Activated CD8-positive, alpha-beta memory T cell treated with anti-CD3 and anti-CD28 coated beads, Interleukin-2, amount 50 U/mL, for 48 hours (primary cell): ENCODE results near the gene SLC7A1.

Source experiments
- DNase-seq: peaks from one replicate; pipeline ENCODE4 v3.0.0-alpha.2; 2020

The SLC7A1 gene

DNA sequence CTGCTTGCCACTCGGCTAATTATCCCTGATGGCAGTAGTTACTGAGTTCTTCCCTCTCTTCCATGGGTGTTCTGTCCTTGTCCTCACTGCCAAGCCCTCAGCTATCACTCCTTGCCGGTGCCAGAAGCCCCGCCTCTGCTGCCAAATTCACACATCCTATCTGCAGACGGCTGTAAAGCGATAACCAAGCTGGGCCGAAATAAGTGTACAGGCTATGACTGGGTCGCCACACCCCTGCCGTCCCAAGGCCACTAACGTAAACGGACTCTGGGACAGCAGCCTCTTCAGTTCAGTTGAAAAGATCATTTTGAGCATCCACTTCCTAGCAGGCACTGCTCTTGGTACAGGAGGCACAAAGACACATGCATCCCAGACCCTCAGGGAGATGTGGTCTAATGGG, 13.3 kb downstream of the SLC7A1 start:
- no peak for DNase-seq

DNA sequence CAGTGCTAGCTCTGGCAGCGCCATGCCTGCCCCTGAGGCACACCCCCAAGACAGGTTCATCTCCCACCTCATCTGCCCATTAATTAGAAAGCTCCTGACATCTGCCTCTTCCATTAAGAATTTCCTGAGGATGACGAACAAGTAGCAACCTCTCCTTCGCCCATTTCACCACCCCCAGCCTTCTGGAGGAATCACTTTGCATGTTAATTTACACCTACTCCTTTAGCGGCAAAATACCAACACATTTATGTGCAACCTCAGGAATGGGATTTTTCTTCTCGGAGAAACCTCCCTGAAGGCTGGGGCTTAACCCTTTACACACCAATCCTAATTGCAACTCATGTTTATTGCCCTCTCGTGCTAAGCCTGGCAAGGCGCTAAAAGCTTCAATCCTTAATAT, 13.8 kb downstream of the SLC7A1 start:
- no peak for DNase-seq

DNA sequence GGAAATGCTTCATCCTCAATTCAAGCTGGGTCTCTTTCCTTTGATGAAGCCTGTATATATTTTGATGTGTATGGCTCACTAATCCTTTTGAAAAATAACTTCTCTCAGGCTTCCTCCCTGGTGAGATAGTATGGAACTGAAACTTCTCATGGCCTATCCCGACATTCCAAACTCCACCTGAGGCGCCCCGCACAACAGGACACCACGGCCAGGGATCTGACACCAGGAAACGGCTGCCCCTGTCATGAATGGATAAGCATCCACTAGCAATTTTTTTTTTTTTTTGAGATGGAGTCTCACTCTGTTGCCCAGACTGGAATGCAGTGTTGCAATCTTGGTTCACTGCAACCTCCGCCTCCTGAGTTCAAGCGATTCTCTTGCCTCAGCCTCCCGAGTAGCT, 16.4 kb downstream of the SLC7A1 start:
- DNase-seq: no peak

DNA sequence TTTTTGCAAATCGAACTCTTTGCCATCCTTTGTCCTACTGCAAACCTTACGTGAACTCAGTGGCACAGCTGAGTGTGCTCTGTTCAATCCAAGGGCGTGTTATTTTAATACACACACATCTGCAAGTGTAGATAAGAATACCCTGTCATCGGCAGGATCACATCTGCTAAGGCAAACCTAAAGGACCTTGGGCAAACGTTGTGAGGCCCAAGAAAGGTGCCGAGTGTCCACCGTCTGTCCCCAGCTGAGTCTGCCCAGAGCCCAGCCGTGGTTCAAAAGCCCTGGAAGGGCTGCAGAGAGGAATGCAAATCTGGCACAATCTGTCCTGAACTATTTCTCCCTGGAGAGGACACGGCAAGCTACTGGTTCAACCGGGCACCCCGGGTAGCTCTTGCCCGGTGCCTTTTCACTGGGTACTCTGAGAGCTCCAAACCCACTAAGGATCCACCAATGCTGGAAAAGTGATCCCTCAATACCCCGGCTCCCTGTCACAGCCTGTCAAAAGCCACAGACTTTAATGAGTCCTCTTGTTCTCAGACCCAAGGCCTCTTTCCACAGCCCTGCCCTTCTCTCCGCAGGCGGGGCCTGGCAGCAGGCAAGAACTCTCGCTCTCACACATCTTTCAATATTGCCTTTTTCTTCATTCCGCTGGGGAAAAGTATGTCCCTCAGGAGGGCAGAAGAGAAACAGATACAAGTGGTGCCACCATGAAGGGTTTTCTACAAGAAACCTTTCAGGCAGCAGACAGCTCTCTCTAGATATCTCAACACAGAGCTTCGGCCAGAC, 17.0 kb downstream of the SLC7A1 start:
- no peak for DNase-seq

GRCh38 chr13:29577136-29578051, 18.1 kb downstream of the SLC7A1 start:
- no peak for DNase-seq

DNA sequence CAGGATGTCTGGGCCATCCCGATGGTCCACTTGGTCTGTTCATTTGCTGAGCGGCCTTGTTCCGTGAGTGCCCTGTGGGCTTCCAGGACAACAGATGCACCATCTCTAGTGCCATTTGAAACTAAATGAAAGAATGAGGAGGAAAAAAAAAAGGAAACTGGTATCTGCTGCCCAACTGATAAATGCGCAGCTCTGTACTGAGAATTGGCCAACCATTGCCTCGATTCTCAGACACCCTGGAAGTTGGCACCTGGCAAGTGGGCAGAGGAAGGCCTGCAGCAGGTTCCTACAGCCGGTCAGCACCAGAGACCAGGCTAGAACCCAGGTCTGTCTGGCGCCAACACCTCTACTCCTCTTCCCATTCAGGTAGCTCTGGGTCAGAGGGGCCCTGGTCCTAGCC, 18.9 kb downstream of the SLC7A1 start:
- DNase-seq: no peak

DNA sequence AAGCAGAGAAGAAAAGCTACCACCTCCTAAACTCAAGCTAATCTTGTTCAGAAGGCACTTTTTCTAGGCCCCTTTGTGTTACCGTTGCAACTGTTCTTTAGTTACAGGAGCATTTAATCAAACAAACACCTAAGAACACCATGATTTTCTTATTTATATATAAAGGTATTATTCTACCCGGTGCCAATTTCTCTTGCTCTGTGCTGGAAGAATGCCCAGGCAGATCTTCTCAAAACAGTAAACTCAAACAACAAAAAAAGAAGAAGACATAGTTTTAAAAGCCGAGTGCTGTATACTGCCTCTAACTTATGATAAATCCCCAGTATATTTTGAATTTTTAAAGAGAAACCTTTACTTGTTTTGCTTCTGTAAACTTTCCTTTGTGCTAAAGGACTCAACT, 20.4 kb downstream of the SLC7A1 start:
- no peak for DNase-seq

GRCh38 chr13:29573190-29573589, 22.3 kb downstream of the SLC7A1 start:
- DNase-seq: no peak

GRCh38 chr13:29572575-29572974, 22.9 kb downstream of the SLC7A1 start:
- no peak for DNase-seq

DNA sequence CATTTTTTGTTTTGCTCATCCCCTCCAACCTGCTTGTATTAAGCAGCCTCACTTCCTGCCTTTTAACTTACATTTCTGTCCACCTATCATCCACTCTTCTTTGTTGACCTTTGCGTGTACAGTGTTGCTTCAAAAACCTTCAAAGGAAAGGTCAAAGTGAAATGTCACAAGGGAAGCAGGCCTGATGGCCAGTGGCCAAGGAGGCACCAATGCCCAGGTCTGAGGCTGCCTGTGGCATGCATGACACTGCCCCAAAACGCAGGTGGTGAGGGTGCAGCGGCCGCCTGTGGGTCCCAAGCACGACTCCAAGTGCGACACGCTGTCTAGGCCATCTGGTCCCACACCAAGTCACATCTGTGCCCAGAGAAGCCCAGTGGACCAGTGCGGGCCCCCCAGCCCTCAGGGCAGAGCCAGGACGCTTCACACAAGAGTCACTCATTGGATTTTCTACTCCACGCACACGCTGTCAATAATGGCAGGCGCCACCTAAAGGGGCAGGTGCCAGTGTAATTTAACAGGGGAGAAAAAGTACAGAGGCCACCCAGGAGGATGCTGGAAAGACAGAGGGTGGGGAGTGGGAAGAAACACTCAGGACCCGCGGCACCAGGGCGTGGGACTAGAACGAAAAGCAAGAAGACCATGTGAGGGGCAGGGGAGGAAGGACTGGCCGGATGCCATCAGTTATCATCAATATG, 23.5 kb downstream of the SLC7A1 start:
- no peak for DNase-seq

DNA sequence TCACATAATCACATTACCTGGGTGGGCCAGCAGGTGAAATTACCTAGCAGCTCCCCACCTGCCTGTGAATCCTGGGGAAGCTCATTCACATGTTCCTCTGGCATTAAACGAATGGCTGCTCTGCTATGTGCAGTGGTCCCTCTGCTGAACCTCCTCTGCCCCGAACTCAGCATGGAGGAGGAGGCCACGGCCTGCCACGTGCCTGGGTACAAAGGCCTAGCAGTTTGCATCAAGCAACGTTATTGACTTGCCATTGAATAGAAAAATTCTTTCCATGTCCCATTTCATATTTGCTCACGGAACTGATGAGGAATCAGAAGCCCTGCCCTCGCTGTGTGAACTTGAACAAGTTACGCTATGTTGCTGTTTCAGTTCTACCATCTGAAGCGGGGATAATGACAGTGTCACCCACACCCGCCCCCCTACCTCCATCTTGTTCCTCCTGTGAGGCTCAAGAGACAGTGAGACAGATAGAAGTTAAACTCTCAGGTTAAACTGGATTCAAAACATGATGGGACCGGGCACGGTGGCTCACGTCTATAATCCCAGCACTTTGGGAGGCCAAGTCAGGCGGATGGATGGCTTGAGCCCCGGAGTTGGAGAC, 25.3 kb downstream of the SLC7A1 start:
- DNase-seq: no peak

- DNase-seq: no peak
Observed at GRCh38 chr13:29569253-29570050, 26.0 kb downstream of the SLC7A1 start.

DNA sequence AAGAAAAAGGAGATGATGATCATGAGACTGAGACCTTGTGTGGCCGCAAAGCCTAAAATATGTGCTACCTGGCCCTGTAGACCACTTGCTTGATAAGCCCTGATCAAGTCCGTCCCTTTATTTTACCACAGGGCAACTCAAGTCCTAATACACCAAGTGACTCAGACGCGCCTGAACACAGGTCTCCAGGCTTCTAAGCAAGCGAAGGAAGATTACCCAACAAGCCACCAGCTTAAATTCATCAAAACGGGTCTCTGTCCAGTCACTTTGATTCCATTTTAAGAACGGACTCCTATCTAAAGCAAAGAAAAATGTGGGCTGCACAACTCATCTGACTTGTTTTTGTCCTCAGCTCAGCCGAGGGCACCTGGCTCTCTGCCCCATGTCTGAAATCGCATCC, 26.8 kb downstream of the SLC7A1 start:
- DNase-seq: no peak

DNA sequence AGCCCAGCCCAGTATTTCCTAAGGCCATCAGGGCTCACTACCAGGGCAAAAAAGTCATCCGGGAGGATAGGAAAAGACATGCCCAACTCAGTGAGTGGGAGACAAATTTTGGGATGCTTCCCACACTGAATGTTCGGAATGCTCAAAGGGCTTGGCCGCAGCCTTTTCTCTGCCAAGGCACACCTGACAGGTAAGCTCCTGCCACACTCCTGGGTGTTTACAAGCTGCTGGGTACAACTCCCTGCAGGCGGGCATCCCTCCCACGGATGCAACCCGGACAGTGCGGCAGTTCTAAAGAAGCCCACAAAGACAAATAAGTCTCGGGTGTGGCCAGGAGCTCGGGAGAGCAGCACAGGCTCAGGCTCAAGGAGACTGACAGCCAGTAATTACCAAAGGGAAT, 28.1 kb downstream of the SLC7A1 start:
- no peak for DNase-seq

DNA sequence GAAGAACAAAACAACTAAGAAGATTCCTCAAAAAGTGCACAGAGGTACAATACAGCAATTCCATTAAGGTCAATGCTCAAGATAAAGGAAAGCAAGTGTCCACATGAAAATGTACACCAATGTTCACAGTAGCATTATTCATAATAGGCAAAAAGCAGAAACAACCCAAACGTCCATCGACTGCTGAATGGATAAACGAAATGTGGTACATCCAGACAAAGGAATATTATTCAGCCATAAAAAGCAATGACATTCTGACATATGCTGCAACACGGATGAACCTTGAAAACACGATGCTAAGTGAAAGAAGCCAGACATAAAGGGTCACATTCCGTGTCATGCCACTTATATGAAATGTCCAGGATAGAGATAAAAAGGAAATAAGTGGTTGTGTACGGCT, 29.3 kb downstream of the SLC7A1 start:
- DNase-seq: no peak

DNA sequence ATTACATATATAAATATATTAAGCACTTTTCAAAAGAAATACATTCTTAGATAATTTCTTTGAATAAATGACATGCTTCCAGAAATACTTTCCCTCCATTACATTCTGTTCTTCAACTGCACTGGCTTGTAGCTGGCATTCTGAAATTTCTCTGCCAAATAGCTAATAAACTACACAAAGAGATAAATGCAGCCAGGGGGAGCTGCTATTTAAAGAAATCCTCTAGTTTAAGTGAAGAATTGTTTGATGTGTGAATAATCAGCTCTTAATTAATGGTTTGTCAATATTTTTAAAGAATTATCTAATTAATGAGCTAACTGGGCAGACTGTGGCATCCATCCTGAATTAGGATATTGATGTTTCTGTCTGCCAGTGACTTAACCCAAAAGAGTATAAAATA, 30.7 kb downstream of the SLC7A1 start:
- DNase-seq: no peak

DNA sequence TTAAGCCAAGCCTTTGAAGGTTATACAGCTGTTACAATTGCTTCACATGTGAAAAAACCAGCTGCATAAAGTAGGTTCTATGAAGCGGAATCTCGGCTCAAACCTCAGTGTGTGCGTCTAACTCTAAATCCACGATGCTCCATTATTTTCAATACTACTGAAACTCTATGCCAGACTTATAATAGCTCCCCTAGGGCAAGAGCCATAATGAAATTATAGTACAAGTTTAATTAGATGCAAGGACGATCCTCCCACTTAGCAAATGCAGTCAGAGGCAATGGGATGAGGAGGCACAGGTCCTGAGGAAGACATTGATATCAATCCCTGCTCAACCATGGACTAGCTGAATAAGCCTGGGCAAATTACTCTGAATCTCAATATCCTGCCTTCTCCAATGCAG, 31.1 kb downstream of the SLC7A1 start:
- no peak for DNase-seq

- no peak for DNase-seq
Observed at GRCh38 chr13:29563941-29564340, 31.5 kb downstream of the SLC7A1 start.

- no peak for DNase-seq
Observed at GRCh38 chr13:29562786-29563438, 32.6 kb downstream of the SLC7A1 start.

- DNase-seq: no peak
Observed at GRCh38 chr13:29561918-29562317, 33.6 kb downstream of the SLC7A1 start.

GRCh38 chr13:29556742-29557141, 38.7 kb downstream of the SLC7A1 start:
- DNase-seq: no peak

DNA sequence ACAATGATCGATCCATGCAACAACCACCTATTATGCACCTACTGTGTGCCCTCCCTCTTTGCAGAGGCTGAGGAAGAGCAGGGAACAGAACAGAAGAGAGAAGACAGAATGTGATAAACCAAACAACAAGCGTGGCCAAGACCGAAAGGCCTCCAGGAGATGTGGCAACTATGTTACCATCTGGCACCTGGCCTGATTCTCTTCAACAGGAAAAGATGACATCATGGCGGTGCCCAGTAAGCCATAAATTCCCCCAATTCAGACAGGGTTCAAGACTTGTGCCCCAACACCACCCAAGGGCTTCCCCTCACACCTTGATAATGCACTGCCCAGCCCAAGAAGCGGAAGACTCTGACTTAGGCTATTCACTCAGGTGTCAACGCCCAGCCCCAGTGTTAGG, 44.3 kb downstream of the SLC7A1 start:
- DNase-seq: no peak
